Measurements from ENCODE around the gene LOXL3.

DNA sequence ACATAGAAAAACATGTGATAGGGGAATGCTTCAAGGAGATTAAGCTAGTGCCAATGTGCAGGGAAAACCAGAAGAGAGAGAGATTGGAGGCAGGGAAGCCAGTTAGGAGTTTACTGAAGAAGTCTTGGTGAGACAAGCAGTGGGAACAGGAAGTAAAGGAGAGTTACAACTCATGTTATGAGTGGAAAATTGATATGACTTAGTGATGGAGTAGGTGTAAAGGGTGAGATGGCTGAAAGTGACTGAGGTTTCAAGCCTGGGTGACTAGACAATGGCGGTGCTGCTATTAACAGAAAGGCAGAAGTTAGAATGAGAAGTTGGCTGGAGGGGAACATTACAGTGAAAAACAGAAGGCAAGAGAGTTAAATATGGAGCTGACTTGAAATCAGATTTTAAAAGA is 17.3 kb upstream of the LOXL3 start:
- TF ChIP-seq, protein P1, sequence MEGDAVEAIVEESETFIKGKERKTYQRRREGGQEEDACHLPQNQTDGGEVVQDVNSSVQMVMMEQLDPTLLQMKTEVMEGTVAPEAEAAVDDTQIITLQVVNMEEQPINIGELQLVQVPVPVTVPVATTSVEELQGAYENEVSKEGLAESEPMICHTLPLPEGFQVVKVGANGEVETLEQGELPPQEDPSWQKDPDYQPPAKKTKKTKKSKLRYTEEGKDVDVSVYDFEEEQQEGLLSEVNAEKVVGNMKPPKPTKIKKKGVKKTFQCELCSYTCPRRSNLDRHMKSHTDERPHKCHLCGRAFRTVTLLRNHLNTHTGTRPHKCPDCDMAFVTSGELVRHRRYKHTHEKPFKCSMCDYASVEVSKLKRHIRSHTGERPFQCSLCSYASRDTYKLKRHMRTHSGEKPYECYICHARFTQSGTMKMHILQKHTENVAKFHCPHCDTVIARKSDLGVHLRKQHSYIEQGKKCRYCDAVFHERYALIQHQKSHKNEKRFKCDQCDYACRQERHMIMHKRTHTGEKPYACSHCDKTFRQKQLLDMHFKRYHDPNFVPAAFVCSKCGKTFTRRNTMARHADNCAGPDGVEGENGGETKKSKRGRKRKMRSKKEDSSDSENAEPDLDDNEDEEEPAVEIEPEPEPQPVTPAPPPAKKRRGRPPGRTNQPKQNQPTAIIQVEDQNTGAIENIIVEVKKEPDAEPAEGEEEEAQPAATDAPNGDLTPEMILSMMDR (IDR thresholded peaks at IDR 0.05) = no peak
- no peak for TF ChIP-seq EZH2 (IDR thresholded peaks at IDR 0.05; ENCODE audit: borderline replicate concordance, insufficient read depth, low read depth, low read length, poor library complexity, severe bottlenecking)
